ENCODE results near the gene ELOB.

ELOB gene

GRCh38 chr16:2809149-2809760, 32.2 kb upstream of the ELOB start:
- DNase-seq, result no peak

GRCh38 chr16:2808181-2808580, 31.1 kb upstream of the ELOB start:
- DNase-seq, result no peak

- no peak for DNase-seq
Observed at GRCh38 chr16:2806286-2806685, 29.2 kb upstream of the ELOB start.

- no peak for DNase-seq
Observed at GRCh38 chr16:2804728-2805127, 27.6 kb upstream of the ELOB start.

- DNase-seq, result no peak
Observed at GRCh38 chr16:2803545-2804195, 26.6 kb upstream of the ELOB start.

- DNase-seq, result no peak
Observed at GRCh38 chr16:2799859-2800226, 22.8 kb upstream of the ELOB start.

GRCh38 chr16:2799205-2799858, 22.3 kb upstream of the ELOB start:
- no peak for DNase-seq

GRCh38 chr16:2798723-2799204, 21.7 kb upstream of the ELOB start:
- DNase-seq, result no peak

GRCh38 chr16:2795395-2796143, 18.5 kb upstream of the ELOB start:
- no peak for DNase-seq

GRCh38 chr16:2792940-2793339, 15.9 kb upstream of the ELOB start:
- DNase-seq, result no peak

- DNase-seq, result no peak
Observed at GRCh38 chr16:2791174-2791573, 14.1 kb upstream of the ELOB start.

GRCh38 chr16:2790631-2791030, 13.6 kb upstream of the ELOB start:
- DNase-seq, result no peak

- DNase-seq, result no peak
Observed at GRCh38 chr16:2787961-2788360, 10.9 kb upstream of the ELOB start.

GRCh38 chr16:2787406-2787805, 10.3 kb upstream of the ELOB start, which contains the start of gene PRSS33:
TSS of gene PRSS33 (minus strand) at chr16:2787560. CDS start at chr16:2786547, 1,013 bp downstream.
- DNase-seq, result no peak

- DNase-seq, result no peak
Observed at GRCh38 chr16:2786826-2787151, 9.7 kb upstream of the ELOB start.

- no peak for DNase-seq
Observed at GRCh38 chr16:2786061-2786825, 9.2 kb upstream of the ELOB start.

- DNase-seq, result peak; percentile 48 to 57
Observed at GRCh38 chr16:2785101-2785991, 8.3 kb upstream of the ELOB start.

GRCh38 chr16:2784358-2785100, 7.4 kb upstream of the ELOB start:
- DNase-seq, result peak in 1 of 2 experiments; percentile 2

- DNase-seq, result no peak
Observed at GRCh38 chr16:2783581-2784357, 6.7 kb upstream of the ELOB start.

Data from activated CD4-positive, alpha-beta T cell treated with anti-CD3 and anti-CD28 coated beads, Interleukin-2, amount 50 U/mL, for 48 hours (primary cell).